Lower leg skin (tissue), 4 donors: ENCODE measurements around the gene CUEDC2. TPM values are rescaled to one million over a fixed set of nuclear protein-coding genes. Genes with fewer than 3 reads are reported as not detected.

ENCODE experiments used
- DNase-seq, 2 donors: peaks; one replicate each; pipeline ENCODE4 v3.0.0-alpha.2; 2019; ENCODE audit warnings: low spot score in 2 of 2
- H3K4me3 ChIP-seq: fragments of 200-600 bp; sonication (generic); 2 replicates; pipeline ENCODE4 v1.5.1; 2017; ENCODE audit warnings: mild to moderate bottlenecking, low read depth; ENCODE audit not compliant: poor library complexity, severe bottlenecking
- POLR2A ChIP-seq, 2 donors: fragments of 450-650 bp; IDR thresholded peaks; one replicate each; pipeline ENCODE4 v1.6.1; 2016 to 2017; ENCODE audit warnings: antibody characterized with exemption in 2 of 2, mild to moderate bottlenecking in 1 of 2, moderate library complexity in 1 of 2
- WGBS, 2 donors: methylation state at CpG; one replicate each; pipeline ENCODE4 v1.1.5; 2018; 5-methylcytosine and 5-hydroxymethylcytosine counted together
- intact Hi-C: fragments of 100-400 bp; cut with DNase I; formaldehyde crosslinking; loops from one replicate; pipeline ENCODE4 v1.15.0; 2023; ENCODE audit warnings: low total_unique reads
- total RNA-seq, 4 donors: library from RNA; depleted of rRNA; stranded (reverse); fragments of >200 nt; gene quantifications; one replicate each; pipeline ENCODE4 v1.1.0, GENCODE V29; 2016
- TF ChIP-seq, protein P1 (sequence below), 3 donors: fragments of 450-650 bp; IDR thresholded peaks; one replicate each; pipeline ENCODE4 v1.5.1; 2016; ENCODE audit warnings: antibody characterized with exemption in 3 of 3, mild to moderate bottlenecking in 3 of 3, moderate library complexity in 2 of 3

Gene CUEDC2
- total RNA-seq, 4 donors from 2014 or later: 30.3 to 51.2 (median 32.7) TPM

DNA sequence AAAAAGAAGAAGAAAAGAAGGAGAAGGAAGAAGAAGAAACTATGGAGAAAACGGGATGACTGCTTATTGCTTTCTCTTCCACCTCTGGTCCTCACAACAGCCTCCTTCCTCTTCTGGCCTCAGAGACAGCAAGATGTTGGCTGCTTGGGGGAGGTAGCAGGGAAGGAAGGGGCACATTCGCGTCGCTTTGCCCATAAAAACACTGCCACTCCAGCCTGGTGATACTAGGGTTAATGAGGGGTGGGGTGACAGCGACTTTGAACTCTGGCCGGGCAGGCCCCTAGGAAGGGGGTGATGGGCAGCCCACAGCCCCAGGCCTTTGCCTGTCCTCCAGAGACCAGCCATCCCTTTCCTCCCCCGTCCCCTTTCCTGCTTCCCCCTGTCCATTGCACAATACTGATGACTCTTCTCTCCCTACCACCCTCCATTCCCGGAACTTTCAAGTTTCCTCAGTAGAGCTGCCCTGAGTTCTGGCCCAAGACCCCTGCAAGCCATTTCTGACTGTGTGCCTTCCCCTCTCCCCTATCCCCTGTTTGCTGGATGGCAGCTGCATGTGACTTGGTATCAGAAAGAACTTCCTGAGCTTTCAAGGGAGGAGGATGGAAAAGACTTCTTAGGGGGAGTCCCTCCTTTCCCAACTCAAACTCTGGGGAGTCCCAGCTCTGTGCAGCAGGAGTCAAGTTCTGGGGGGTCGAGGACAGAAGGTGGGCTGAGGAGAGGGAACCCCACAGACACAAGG lies 2.2 kb upstream of the CUEDC2 start:
- H3K4me3 ChIP-seq: no peak overlapping the region
- TF ChIP-seq POLR2A (IDR thresholded peaks at IDR 0.05): no peak
- TF ChIP-seq, protein P1, sequence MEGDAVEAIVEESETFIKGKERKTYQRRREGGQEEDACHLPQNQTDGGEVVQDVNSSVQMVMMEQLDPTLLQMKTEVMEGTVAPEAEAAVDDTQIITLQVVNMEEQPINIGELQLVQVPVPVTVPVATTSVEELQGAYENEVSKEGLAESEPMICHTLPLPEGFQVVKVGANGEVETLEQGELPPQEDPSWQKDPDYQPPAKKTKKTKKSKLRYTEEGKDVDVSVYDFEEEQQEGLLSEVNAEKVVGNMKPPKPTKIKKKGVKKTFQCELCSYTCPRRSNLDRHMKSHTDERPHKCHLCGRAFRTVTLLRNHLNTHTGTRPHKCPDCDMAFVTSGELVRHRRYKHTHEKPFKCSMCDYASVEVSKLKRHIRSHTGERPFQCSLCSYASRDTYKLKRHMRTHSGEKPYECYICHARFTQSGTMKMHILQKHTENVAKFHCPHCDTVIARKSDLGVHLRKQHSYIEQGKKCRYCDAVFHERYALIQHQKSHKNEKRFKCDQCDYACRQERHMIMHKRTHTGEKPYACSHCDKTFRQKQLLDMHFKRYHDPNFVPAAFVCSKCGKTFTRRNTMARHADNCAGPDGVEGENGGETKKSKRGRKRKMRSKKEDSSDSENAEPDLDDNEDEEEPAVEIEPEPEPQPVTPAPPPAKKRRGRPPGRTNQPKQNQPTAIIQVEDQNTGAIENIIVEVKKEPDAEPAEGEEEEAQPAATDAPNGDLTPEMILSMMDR (IDR thresholded peaks at IDR 0.05): no peak
- intact Hi-C loops: no loop called here
- WGBS, 2 donors: 24 to 39% methylated on average over 9 of the region's 9 CpGs
- no peak for DNase-seq

DNA sequence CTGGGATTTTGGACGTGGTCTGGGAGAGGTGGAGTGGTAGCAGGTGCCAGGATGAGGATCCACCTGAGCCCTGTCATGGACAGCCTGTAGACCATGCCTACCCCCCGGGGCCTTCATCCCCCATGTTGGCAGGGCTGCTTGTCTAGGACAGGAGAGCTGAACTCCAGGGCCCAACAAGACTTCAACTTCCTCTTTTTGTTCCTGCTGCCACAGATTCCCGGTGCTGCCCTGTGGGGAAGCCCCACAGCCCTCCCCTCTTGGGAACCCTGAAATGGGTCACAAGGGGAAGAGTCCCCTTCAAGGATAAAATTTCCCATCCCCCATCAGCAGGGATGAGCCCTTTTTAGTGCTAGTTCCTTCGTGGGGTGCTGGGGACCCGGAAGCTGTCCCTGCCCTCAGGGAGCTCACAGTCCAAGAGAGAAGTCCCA lies 1.3 kb upstream of the CUEDC2 start:
- intact Hi-C loops: no loop called here
- 63 to 75% methylated on average over 5 of the region's 5 CpGs for WGBS, 2 donors
- no peak for TF ChIP-seq POLR2A (IDR thresholded peaks at IDR 0.05)
- TF ChIP-seq, protein P1 (IDR thresholded peaks at IDR 0.05): no peak
- no peak for DNase-seq
- H3K4me3 ChIP-seq: no peak overlapping the region

DNA sequence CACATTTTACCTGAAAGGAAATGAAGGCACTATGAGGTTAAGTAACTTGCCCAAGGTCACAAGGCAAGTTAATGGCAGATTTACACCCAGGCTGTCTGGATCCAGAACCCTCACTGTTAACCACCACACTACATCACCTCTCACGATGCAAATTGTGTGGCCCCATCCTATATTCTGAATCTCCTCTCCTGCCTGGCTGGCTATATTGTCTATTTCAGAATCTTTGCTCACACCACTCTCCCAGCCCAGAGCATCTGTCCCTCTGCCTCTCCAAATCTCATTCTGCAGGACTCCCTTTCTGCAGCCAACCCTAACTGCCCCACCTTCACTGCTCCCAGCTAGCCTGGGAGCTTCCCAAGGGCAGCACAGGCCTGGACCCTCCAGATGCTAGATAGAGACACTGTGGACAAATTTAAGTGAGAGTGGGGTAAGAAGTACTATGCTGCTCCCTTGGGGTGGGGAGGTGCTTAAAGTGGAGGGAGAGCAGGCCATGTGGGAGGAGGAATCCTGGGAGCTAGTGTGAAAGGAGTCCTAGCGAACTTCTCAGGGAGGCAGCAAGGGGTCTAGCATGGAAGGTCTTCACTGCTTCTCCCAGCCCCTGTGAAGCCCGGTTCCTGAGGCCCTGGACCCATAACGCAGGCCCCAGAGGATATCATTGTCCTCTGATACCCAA lies 786 bp downstream of the CUEDC2 start:
- peak overlapping the region; percentile 69 for H3K4me3 ChIP-seq
- intact Hi-C loops: no loop called here
- 11 to 16% methylated on average over 4 of the region's 4 CpGs for WGBS, 2 donors
- no peak for DNase-seq
- TF ChIP-seq POLR2A (IDR thresholded peaks at IDR 0.05): no peak
- TF ChIP-seq, protein P1 (IDR thresholded peaks at IDR 0.05): no peak

DNA sequence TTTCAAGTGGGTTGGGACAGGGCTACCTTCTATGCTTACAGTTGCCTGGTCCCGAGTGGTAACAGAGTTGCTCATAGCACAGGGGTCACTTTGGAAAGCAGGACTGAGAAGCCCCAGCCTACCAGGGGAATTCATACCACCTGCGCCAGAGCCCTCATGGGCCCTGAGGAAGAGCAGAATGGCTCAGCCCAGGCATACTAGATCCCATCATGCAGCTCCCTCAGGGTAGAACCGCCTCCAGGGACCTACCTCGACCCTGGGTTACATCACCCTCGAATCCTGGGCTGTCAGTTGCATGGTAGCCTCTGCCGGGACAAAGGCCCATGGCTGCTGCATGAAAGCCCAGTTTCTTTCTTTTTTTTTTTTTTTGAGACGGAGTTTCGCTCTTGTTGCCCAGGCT lies 2.9 kb downstream of the CUEDC2 start:
- no peak for DNase-seq
- TF ChIP-seq, protein P1 (IDR thresholded peaks at IDR 0.05): no peak
- TF ChIP-seq POLR2A (IDR thresholded peaks at IDR 0.05): no peak
- intact Hi-C loops: loop anchor here (10.0 kb wide), 1 partner anchor 45 kb away; no protein-coding TSS in a partner anchor
- no peak overlapping the region for H3K4me3 ChIP-seq
- WGBS, 2 donors: 82% methylated on average over 8 of the region's 8 CpGs

DNA sequence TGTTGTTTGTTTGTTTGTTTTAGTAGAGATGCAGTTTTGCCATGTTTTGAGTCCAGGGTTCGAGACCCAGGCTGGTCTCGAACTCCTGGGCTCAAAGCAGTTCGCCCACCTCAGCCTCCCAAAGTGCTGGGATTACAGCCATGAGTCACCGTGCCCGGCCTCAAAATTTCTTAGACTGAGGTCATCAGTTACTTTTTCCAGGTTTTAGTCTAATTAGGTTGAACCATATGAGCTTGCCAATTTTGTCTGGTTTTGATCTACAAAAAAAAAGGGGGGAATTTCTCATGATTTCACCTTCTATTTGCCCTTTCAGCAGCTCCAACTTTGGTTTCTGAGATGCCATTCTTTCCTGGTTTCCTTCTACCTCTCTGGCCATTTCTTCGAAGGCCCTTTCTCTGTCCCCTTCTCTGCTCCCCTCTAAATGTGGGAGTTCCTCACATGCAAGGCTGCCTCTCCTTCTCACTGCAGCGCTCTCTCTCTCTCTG lies 5.5 kb downstream of the CUEDC2 start:
- TF ChIP-seq, protein P1 (IDR thresholded peaks at IDR 0.05): no peak
- TF ChIP-seq POLR2A (IDR thresholded peaks at IDR 0.05): no peak
- WGBS, 2 donors: 77 to 80% methylated on average over 7 of the region's 7 CpGs
- intact Hi-C loops: loop anchor here (10.0 kb wide), 1 partner anchor 48 kb away; no protein-coding TSS in a partner anchor
- DNase-seq: no peak
- H3K4me3 ChIP-seq: no peak overlapping the region
